Uterus (tissue), 4 donors: ENCODE results near the gene NUDT6. TPM values are rescaled to one million over a fixed set of nuclear protein-coding genes. Genes with fewer than 3 reads are reported as not detected.

Experiments used
- DNase-seq, 2 donors: peaks; one replicate each; pipeline ENCODE4 v3.0.0-alpha.2; 2019 to 2020
- H3K27ac ChIP-seq, 2 donors: fragments of 200-600 bp; sonication (generic); 1 replicate in 1 of 2; 2 replicates in 1 of 2; pipeline ENCODE4 v1.5.1; 2016 to 2018
- H3K27me3 ChIP-seq, 2 donors: fragments of 200-600 bp; sonication (generic); one replicate each; pipeline ENCODE4 v1.5.1; 2018 to 2019; ENCODE audit warnings: control low read depth in 1 of 2
- H3K36me3 ChIP-seq, 2 donors: fragments of 200-600 bp; sonication (generic); one replicate each; pipeline ENCODE4 v1.5.1; 2019; ENCODE audit warnings: control low read depth in 1 of 2
- H3K4me1 ChIP-seq, 2 donors: fragments of 200-600 bp; sonication (generic); one replicate each; pipeline ENCODE4 v1.5.1; 2018 to 2019; ENCODE audit warnings: control low read depth in 1 of 2
- H3K4me3 ChIP-seq, 2 donors: fragments of 200-600 bp; sonication (generic); 1 replicate in 1 of 2; 2 replicates in 1 of 2; pipeline ENCODE4 v1.5.1; 2018 to 2019; ENCODE audit warnings: mild to moderate bottlenecking in 1 of 2
- H3K9me3 ChIP-seq, 2 donors: fragments of 200-600 bp; sonication (generic); one replicate each; pipeline ENCODE4 v1.5.1; 2019; ENCODE audit warnings: control low read depth in 1 of 2
- CTCF ChIP-seq, 4 experiments: fragments of 200-600 bp in 2 of 4; fragments of 450-650 bp in 2 of 4; sonication (generic) in 2 of 4; IDR thresholded peaks; one replicate each; pipeline ENCODE4 v1.5.1; 2016 to 2019; ENCODE audit warnings: antibody characterized with exemption in 4 of 4, mild to moderate bottlenecking in 2 of 4, moderate library complexity in 1 of 4
- POLR2A ChIP-seq, 2 donors: fragments of 450-650 bp; IDR thresholded peaks; one replicate each; pipeline ENCODE4 v1.6.1; 2016; ENCODE audit warnings: antibody characterized with exemption in 2 of 2, mild to moderate bottlenecking in 1 of 2, moderate library complexity in 1 of 2
- intact Hi-C: fragments of 100-400 bp; cut with DNase I; formaldehyde crosslinking; loops from one replicate; pipeline ENCODE4 v1.15.1; 2023; ENCODE audit warnings: low total_unique reads
- total RNA-seq, 4 donors: library from RNA; depleted of rRNA in 3 of 4; stranded (reverse); fragments of >200 nt in 3 of 4; gene quantifications; one replicate each; pipeline versions ENCODE4 v1.1.0 to v1.2.4, GENCODE V29; 2014 to 2023
- donor health status: DM: yes; HTN: yes; CAD: no.

Gene NUDT6
- total RNA-seq, 4 donors from 2014 or later: 6.9 to 29.4 (median 11.6) TPM

- H3K9me3 ChIP-seq: no peaks in the 10 kb centered on the region
- TF ChIP-seq CTCF (IDR thresholded peaks at IDR 0.05): no peak
- no peak for TF ChIP-seq POLR2A (IDR thresholded peaks at IDR 0.05)
- H3K27ac ChIP-seq: no peak overlapping the region
- no peak overlapping the region for H3K4me3 ChIP-seq
- H3K27me3 ChIP-seq: no peaks in the 10 kb centered on the region
- H3K36me3 ChIP-seq: no peaks in the 10 kb centered on the region
- intact Hi-C loops: no loop called here
- H3K4me1 ChIP-seq: no peaks in the 10 kb centered on the region
- no peak for DNase-seq
Observed at GRCh38 chr4:122914938-122915337, 7.5 kb downstream of the NUDT6 start.

GRCh38 chr4:122914292-122914904, 8.0 kb downstream of the NUDT6 start:
- H3K36me3 ChIP-seq: no peaks in the 10 kb centered on the region
- no peaks in the 10 kb centered on the region for H3K27me3 ChIP-seq
- no peaks in the 10 kb centered on the region for H3K9me3 ChIP-seq
- H3K4me1 ChIP-seq: no peaks in the 10 kb centered on the region
- intact Hi-C loops: no loop called here
- H3K27ac ChIP-seq: no peak overlapping the region
- DNase-seq: no peak
- no peak overlapping the region for H3K4me3 ChIP-seq
- peak in 3 of 4 experiments; percentile 32 to 48 (median 33) for TF ChIP-seq CTCF (IDR thresholded peaks at IDR 0.05)
- TF ChIP-seq POLR2A (IDR thresholded peaks at IDR 0.05): no peak

GRCh38 chr4:122912810-122913575, 9.4 kb downstream of the NUDT6 start:
- no peak overlapping the region for H3K27ac ChIP-seq
- no peak overlapping the region for H3K4me3 ChIP-seq
- intact Hi-C loops: no loop called here
- no peaks in the 10 kb centered on the region for H3K4me1 ChIP-seq
- no peaks in the 10 kb centered on the region for H3K27me3 ChIP-seq
- TF ChIP-seq CTCF (IDR thresholded peaks at IDR 0.05) (no peak), POLR2A (IDR thresholded peaks at IDR 0.05) (no peak)
- H3K9me3 ChIP-seq: no peaks in the 10 kb centered on the region
- no peak for DNase-seq
- no peaks in the 10 kb centered on the region for H3K36me3 ChIP-seq

- intact Hi-C loops: no loop called here
- Histone ChIP-seq H3K36me3 (no peaks in the 10 kb centered on the region), H3K9me3 (no peaks in the 10 kb centered on the region), H3K4me3 (no peak overlapping the region), H3K4me1 (no peaks in the 10 kb centered on the region), H3K27ac (no peak overlapping the region), H3K27me3 (no peaks in the 10 kb centered on the region)
- no peak for DNase-seq
- TF ChIP-seq CTCF (IDR thresholded peaks at IDR 0.05) (no peak), POLR2A (IDR thresholded peaks at IDR 0.05) (no peak)
Observed at GRCh38 chr4:122911588-122911987, 10.8 kb downstream of the NUDT6 start.

- Histone ChIP-seq H3K36me3 (no peaks in the 10 kb centered on the region), H3K27me3 (no peaks in the 10 kb centered on the region), H3K27ac (no peak overlapping the region), H3K4me3 (no peak overlapping the region), H3K9me3 (no peaks in the 10 kb centered on the region), H3K4me1 (no peaks in the 10 kb centered on the region)
- no peak for DNase-seq
- intact Hi-C loops: no loop called here
- TF ChIP-seq CTCF (IDR thresholded peaks at IDR 0.05): no peak
- no peak for TF ChIP-seq POLR2A (IDR thresholded peaks at IDR 0.05)
Observed at GRCh38 chr4:122909683-122910082, 12.7 kb downstream of the NUDT6 start.
